IMR-90 (cell line): ENCODE results near the gene VIPR2.

ENCODE experiments used
- CHD1 ChIP-seq: IDR thresholded peaks from 2 replicates; pipeline ENCODE4 v1.6.1; 2012; ENCODE audit warnings: low read depth, low read length, improper control_type of control experiment
- ELK1 ChIP-seq: fragments of 150-350 bp; IDR thresholded peaks from 2 replicates; pipeline ENCODE4 v1.6.1; 2016; ENCODE audit warnings: low read depth, mild to moderate bottlenecking, low read length, moderate library complexity, borderline replicate concordance
- POLR2A ChIP-seq: IDR thresholded peaks from 2 replicates; pipeline ENCODE4 v1.6.1; 2012; ENCODE audit warnings: mild to moderate bottlenecking, low read depth, low read length
- SMC3 ChIP-seq: fragments of 150-350 bp; IDR thresholded peaks from 2 replicates; pipeline ENCODE4 v1.6.1; 2016; ENCODE audit warnings: low read depth, mild to moderate bottlenecking, antibody characterized with exemption, low read length, moderate library complexity
- TF ChIP-seq, protein P1 (sequence below): conservative IDR thresholded peaks from 2 replicates; pipeline ENCODE4 v1.5.1; 2012; ENCODE audit warnings: mild to moderate bottlenecking, low read depth, low read length, improper control_type of control experiment

GRCh38 chr7:159033956-159034355 lies 110.7 kb downstream of the VIPR2 start:
- TF ChIP-seq POLR2A: no peak
- TF ChIP-seq CHD1: no peak
- TF ChIP-seq SMC3: no peak
- TF ChIP-seq, protein P1, sequence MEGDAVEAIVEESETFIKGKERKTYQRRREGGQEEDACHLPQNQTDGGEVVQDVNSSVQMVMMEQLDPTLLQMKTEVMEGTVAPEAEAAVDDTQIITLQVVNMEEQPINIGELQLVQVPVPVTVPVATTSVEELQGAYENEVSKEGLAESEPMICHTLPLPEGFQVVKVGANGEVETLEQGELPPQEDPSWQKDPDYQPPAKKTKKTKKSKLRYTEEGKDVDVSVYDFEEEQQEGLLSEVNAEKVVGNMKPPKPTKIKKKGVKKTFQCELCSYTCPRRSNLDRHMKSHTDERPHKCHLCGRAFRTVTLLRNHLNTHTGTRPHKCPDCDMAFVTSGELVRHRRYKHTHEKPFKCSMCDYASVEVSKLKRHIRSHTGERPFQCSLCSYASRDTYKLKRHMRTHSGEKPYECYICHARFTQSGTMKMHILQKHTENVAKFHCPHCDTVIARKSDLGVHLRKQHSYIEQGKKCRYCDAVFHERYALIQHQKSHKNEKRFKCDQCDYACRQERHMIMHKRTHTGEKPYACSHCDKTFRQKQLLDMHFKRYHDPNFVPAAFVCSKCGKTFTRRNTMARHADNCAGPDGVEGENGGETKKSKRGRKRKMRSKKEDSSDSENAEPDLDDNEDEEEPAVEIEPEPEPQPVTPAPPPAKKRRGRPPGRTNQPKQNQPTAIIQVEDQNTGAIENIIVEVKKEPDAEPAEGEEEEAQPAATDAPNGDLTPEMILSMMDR: no peak
- TF ChIP-seq ELK1: no peak
